Glutamatergic neuron (in vitro differentiated cells): ENCODE measurements around the gene SGSH. TPM values are rescaled to one million over a fixed set of nuclear protein-coding genes. Genes with fewer than 3 reads are reported as not detected.

ENCODE experiments used
- DNase-seq: peaks from one replicate; pipeline ENCODE4 v3.0.0; 2022
- H3K27ac Mint-ChIP-seq: one replicate; pipeline ENCODE4 v1.8.0; 2020; ENCODE audit warnings: mild to moderate bottlenecking, mixed read lengths, inconsistent platforms; ENCODE audit not compliant: unreplicated experiment
- H3K27me3 Mint-ChIP-seq: one replicate; pipeline ENCODE4 v1.8.0; 2020; ENCODE audit warnings: mild to moderate bottlenecking, moderate library complexity, mixed read lengths, inconsistent platforms; ENCODE audit not compliant: unreplicated experiment
- H3K36me3 Mint-ChIP-seq: one replicate; pipeline ENCODE4 v1.8.0; 2020; ENCODE audit warnings: mild to moderate bottlenecking, mixed read lengths, inconsistent platforms; ENCODE audit not compliant: unreplicated experiment
- H3K4me1 Mint-ChIP-seq: one replicate; pipeline ENCODE4 v1.8.0; 2020; ENCODE audit warnings: mild to moderate bottlenecking, low read depth, mixed read lengths, inconsistent platforms; ENCODE audit not compliant: unreplicated experiment
- H3K4me3 Mint-ChIP-seq: one replicate; pipeline ENCODE4 v1.8.0; 2020; ENCODE audit warnings: mild to moderate bottlenecking, mixed read lengths, inconsistent platforms; ENCODE audit not compliant: unreplicated experiment
- H3K9me3 Mint-ChIP-seq: one replicate; pipeline ENCODE4 v1.8.0; 2020; ENCODE audit warnings: mild to moderate bottlenecking, moderate library complexity, mixed read lengths, inconsistent platforms; ENCODE audit not compliant: unreplicated experiment
- CTCF ChIP-seq: fragments of 200-600 bp; sonication (generic); IDR thresholded peaks from one replicate; pipeline ENCODE4 v1.5.0; 2021; ENCODE audit not compliant: partially characterized antibody, unreplicated experiment
- long read RNA-seq: library from polyadenylated mRNA; unstranded; transcript quantifications from one replicate; pipeline ENCODE4 v2.0.0, GENCODE V29; 2020; ENCODE audit not compliant: unreplicated experiment
- total RNA-seq: library from RNA; stranded (reverse); fragmentation: NEBNext Ultra II Directional; extraction: Animal tissue kit (Norgen Biotek cat#: 25700); gene quantifications from one replicate; pipeline ENCODE4 v1.2.1, GENCODE V29; 2021; ENCODE audit not compliant: unreplicated experiment

The SGSH gene
- 17.3 TPM for total RNA-seq
- long read RNA-seq, partial matches to known transcripts: 0 of 2 reads
- long read RNA-seq, other reads (novel, unspliced or antisense): 0 of 2 reads

GRCh38 chr17:80220054-80220735 lies at the start of gene SGSH, which contains the start of gene SLC26A11:
SGSH (minus strand) TSS chr17:80220333; CDS start chr17:80220313, 20 bp downstream.
SLC26A11 (plus strand) TSS chr17:80220427; CDS start chr17:80221561, 1,134 bp downstream.
- Mint-ChIP-seq H3K36me3 (peaks cover 8% of the 10 kb centered on the region), H3K4me1 (peaks cover 5% of the 10 kb centered on the region), H3K27ac (no peak within 1 kb of the TSS), H3K9me3 (peaks cover 1% of the 10 kb centered on the region), H3K27me3 (peaks cover 11% of the 10 kb centered on the region), H3K4me3 (peak within 1 kb of the TSS; percentile 85)
- peak; percentile 94 for DNase-seq
- TF ChIP-seq CTCF: no peak

GRCh38 chr17:80269405-80269807 lies 49.3 kb upstream of the SGSH start:
- peaks cover 4% of the 10 kb centered on the region for H3K9me3 Mint-ChIP-seq
- H3K4me3 Mint-ChIP-seq: no peak overlapping the region
- no peak for TF ChIP-seq CTCF
- H3K27me3 Mint-ChIP-seq: peaks cover 6% of the 10 kb centered on the region
- H3K4me1 Mint-ChIP-seq: peaks cover 7% of the 10 kb centered on the region
- H3K36me3 Mint-ChIP-seq: no peaks in the 10 kb centered on the region
- H3K27ac Mint-ChIP-seq: no peak overlapping the region
- DNase-seq: no peak

- DNase-seq: no peak
- Mint-ChIP-seq H3K27me3 (peaks cover 4% of the 10 kb centered on the region), H3K27ac (no peak overlapping the region), H3K4me3 (no peak overlapping the region), H3K36me3 (no peaks in the 10 kb centered on the region), H3K9me3 (peaks cover 4% of the 10 kb centered on the region), H3K4me1 (peaks cover 8% of the 10 kb centered on the region)
- no peak for TF ChIP-seq CTCF
Measured at GRCh38 chr17:80268427-80268826, 48.3 kb upstream of the SGSH start.

- H3K27me3 Mint-ChIP-seq: peaks cover 4% of the 10 kb centered on the region
- peaks cover 8% of the 10 kb centered on the region for H3K4me1 Mint-ChIP-seq
- no peak for DNase-seq
- H3K36me3 Mint-ChIP-seq: no peaks in the 10 kb centered on the region
- H3K9me3 Mint-ChIP-seq: peaks cover 4% of the 10 kb centered on the region
- H3K27ac Mint-ChIP-seq: no peak overlapping the region
- TF ChIP-seq CTCF: no peak
- no peak overlapping the region for H3K4me3 Mint-ChIP-seq
Measured at GRCh38 chr17:80267391-80267790, 47.3 kb upstream of the SGSH start.
